K562 (cell line): Measurements from ENCODE around the gene ALPP. TPM values are rescaled to one million over a fixed set of nuclear protein-coding genes. Genes with fewer than 3 reads are reported as not detected.

Experiments
- ATAC-seq: fragments of 200-7000 bp; cut with Tn5 transposase; 3 replicates; pipeline ENCODE4 v1.9.1; 2020; ENCODE audit warnings: moderate library complexity
- BruUV-seq: library from RNA; stranded (reverse); fragments of 400-500 nt; replicated peaks from 2 replicates; lab custom pipeline; 2021; lab: Mats Ljungman, UMichigan
- CTCF ChIA-PET: fragments of 300-600 bp; formaldehyde crosslinking; extraction: SDS; loops from one replicate; lab custom pipeline; 2021; ENCODE audit warnings: low intra/inter-chr PET ratio; lab: Yijun Ruan, JAX
- POLR2A ChIA-PET: fragments of 300-600, 350-650 bp; sonication (Branson Sonifier 250); formaldehyde crosslinking; extraction: SDS; loops from one replicate; lab custom pipeline; 2021; ENCODE audit warnings: antibody characterized with exemption, inconsistent platforms; lab: Yijun Ruan, JAX
- DNase-seq, 4 experiments: peaks; one replicate each; pipeline versions ENCODE4 v3.0.0 to v3.0.0-alpha.2; 2011 to 2018; ENCODE audit warnings: low spot score in 3 of 4, mixed read lengths in 3 of 4; ENCODE audit errors: extremely low read depth in 1 of 4
- FAIRE-seq: peaks from 2 replicates; lab custom pipeline; 2011; peaks lifted over from hg19 to GRCh38; lab: Jason Lieb, UNC
- H2AFZ ChIP-seq: 2 replicates; pipeline ENCODE4 v1.6.0; 2011; ENCODE audit warnings: low read depth, low read length, control low read depth, inconsistent platforms
- H3K27ac ChIP-seq: fragments of 200-600 bp; 3 replicates; pipeline ENCODE4 v1.8.0; 2011; ENCODE audit warnings: low read depth, mild to moderate bottlenecking, control low read depth, inconsistent platforms, low read length, moderate library complexity, mixed read lengths; ENCODE audit errors: extremely low read depth
- H3K27me3 ChIP-seq, 2 experiments: fragments of 300-600 bp in 1 of 2; 2 replicates in 1 of 2; 3 replicates in 1 of 2; pipeline versions ENCODE4 v1.6.0 to v1.8.0; 2011; ENCODE audit warnings: inconsistent platforms in 2 of 2, low read length in 2 of 2, mild to moderate bottlenecking in 1 of 2, mixed read lengths in 1 of 2, moderate library complexity in 1 of 2; ENCODE audit not compliant: control insufficient read depth in 2 of 2, insufficient read depth in 2 of 2
- H3K36me3 ChIP-seq: fragments of 300-600 bp; 3 replicates; pipeline ENCODE4 v1.8.0; 2011; ENCODE audit warnings: mild to moderate bottlenecking, low read length, inconsistent platforms; ENCODE audit not compliant: control insufficient read depth, insufficient read depth
- H3K4me1 ChIP-seq, 2 experiments: fragments of 200-600 bp in 1 of 2; replicated peaks in 1 of 2; 2 replicates in 1 of 2; 3 replicates in 1 of 2; pipeline versions ENCODE4 v1.5.1 to v1.8.0; 2011; ENCODE audit warnings: inconsistent platforms in 2 of 2, low read length in 2 of 2, mild to moderate bottlenecking in 1 of 2, mixed read lengths in 1 of 2, moderate library complexity in 1 of 2; ENCODE audit not compliant: control insufficient read depth in 2 of 2, insufficient read depth in 2 of 2
- H3K4me2 ChIP-seq: 2 replicates; pipeline ENCODE4 v1.6.1; 2011; ENCODE audit warnings: low read length, control low read depth, inconsistent platforms, mixed read lengths; ENCODE audit not compliant: insufficient read depth
- H3K4me3 ChIP-seq: fragments of 200-600 bp; sonication (generic), shearing (Covaris generic); 2 replicates; pipeline ENCODE4 v1.5.1; 2016; ENCODE audit warnings: control low read depth, inconsistent platforms
- H3K79me2 ChIP-seq: fragments of 200-600 bp; 3 replicates; pipeline ENCODE4 v1.8.0; 2011; ENCODE audit warnings: low read length, inconsistent platforms; ENCODE audit not compliant: control insufficient read depth, insufficient read depth
- H3K9ac ChIP-seq, 2 experiments: 2 replicates each; pipeline versions ENCODE4 v1.6.0 to v1.6.1; 2011; ENCODE audit warnings: low read depth in 2 of 2, low read length in 2 of 2, control low read depth in 1 of 2, inconsistent platforms in 1 of 2, mild to moderate bottlenecking in 1 of 2, mixed read lengths in 1 of 2; ENCODE audit not compliant: insufficient read depth in 1 of 2
- H3K9me1 ChIP-seq: one replicate; pipeline ENCODE4 v1.6.0; 2011; ENCODE audit warnings: inconsistent platforms, mild to moderate bottlenecking, low read length, moderate library complexity; ENCODE audit not compliant: control insufficient read depth, insufficient read depth
- H3K9me3 ChIP-seq: replicated peaks from 2 replicates; pipeline ENCODE4 v1.5.1; 2011; ENCODE audit warnings: low read depth, low read length, inconsistent platforms; ENCODE audit not compliant: control insufficient read depth, insufficient read depth
- H4K20me1 ChIP-seq: replicated peaks from 2 replicates; pipeline ENCODE4 v1.6.1; 2011; ENCODE audit warnings: low read length, inconsistent platforms, mixed read lengths; ENCODE audit not compliant: control insufficient read depth, insufficient read depth
- CCNT2 ChIP-seq: IDR thresholded peaks from 2 replicates; pipeline ENCODE4 v1.6.1; 2011; ENCODE audit warnings: borderline replicate concordance, low read depth, mild to moderate bottlenecking, moderate library complexity, mixed read lengths, low read length; ENCODE audit not compliant: insufficient read length; ENCODE audit errors: extremely low read depth
- E2F5 ChIP-seq: sonication (generic); formaldehyde crosslinking; IDR thresholded peaks from 2 replicates; pipeline ENCODE4 v1.8.0; 2022; ENCODE audit warnings: mild to moderate bottlenecking, missing genetic modification reagents
- PRPF4 ChIP-seq: fragments of 200-400 bp; formaldehyde crosslinking; IDR thresholded peaks from one replicate; pipeline ENCODE4 v1.6.1; 2017; ENCODE audit warnings: low read length, low read depth, mild to moderate bottlenecking; ENCODE audit not compliant: insufficient read depth, poor library complexity, severe bottlenecking
- SIN3B ChIP-seq: fragments of 450-650 bp; IDR thresholded peaks from 2 replicates; pipeline ENCODE4 v1.6.1; 2017; ENCODE audit warnings: low read depth, mild to moderate bottlenecking, moderate library complexity
- ZNF146 ChIP-seq: IDR thresholded peaks from one replicate; pipeline ENCODE4 v1.6.1; 2018; ENCODE audit warnings: missing compliant biosample characterization; ENCODE audit not compliant: unreplicated experiment
- ZNF696 ChIP-seq: fragments of 250-450 bp; sonication (Bioruptor Pico); conservative IDR thresholded peaks from 2 replicates; pipeline ENCODE4 v1.4.0; 2020; ENCODE audit warnings: mild to moderate bottlenecking, moderate library complexity
- WGBS: fragments of 100-300 bp; shearing (Covaris generic); methylation state at CpG from one replicate; pipeline ENCODE4 v1.1.6; 2016; ENCODE audit warnings: low coverage, mixed read lengths; ENCODE audit not compliant: insufficient coverage; ENCODE audit errors: missing lambda C conversion rate; 5-methylcytosine and 5-hydroxymethylcytosine counted together
- in situ Hi-C: fragments of 300-500 bp; cut with MboI; formaldehyde crosslinking; loops from 4 replicates; pipeline ENCODE4 v1.15.0; 2018; ENCODE audit warnings: inconsistent platforms, mixed read lengths
- intact Hi-C: fragments of 100-400 bp; cut with micrococcal nuclease; formaldehyde crosslinking; loops from 2 replicates; pipeline ENCODE4 v1.14.2; 2022
- polyA plus RNA-seq, 8 experiments: library from polyadenylated mRNA; depleted of rRNA in 4 of 8; stranded (reverse) in 5 of 8; unstranded in 3 of 8; fragments of >200 nt; fragmentation: Nextera tagmentation in 2 of 8; fragmentation: Illumina TruSeq in 1 of 8; extraction: Ambion mirVana in 2 of 8; extraction: Trizol in 1 of 8; gene quantifications; 2 replicates each; pipeline versions ENCODE4 v1.2.1 to v1.2.3, GENCODE V29; 2011 to 2014; ENCODE audit warnings: inconsistent platforms in 1 of 8, missing spikeins in 1 of 8
- total RNA-seq, 7 experiments: library from RNA; depleted of rRNA in 6 of 7; stranded (reverse); fragments of >200 nt in 6 of 7; fragmentation: Illumina TruSeq in 2 of 7; extraction: Trizol in 2 of 7; gene quantifications; 2 replicates each; pipeline versions ENCODE4 v1.2.1 to v1.2.3, GENCODE V29; 2011 to 2021; ENCODE audit warnings: low replicate concordance in 1 of 7

ALPP gene
- total and polyA plus RNA-seq, 9 of the 15 experiments (the other 6 are each of a cell fraction or from before 2014, with no cell fraction given) = 0.03 TPM; not detected in 8

- 0% methylated on average over 1 of the region's 1 CpG for WGBS
- intact Hi-C loops (no loop called here), in situ Hi-C loops (no loop called here)
- ChIA-PET POLR2A (no interaction called here), CTCF (no interaction called here)
- H3K9ac ChIP-seq = no peak overlapping the region
- no peak overlapping the region for H2AFZ ChIP-seq
- no peaks in the 10 kb centered on the region for H3K36me3 ChIP-seq
- no peaks in the 10 kb centered on the region for H3K9me1 ChIP-seq
- no peak for DNase-seq
- no peaks in the 10 kb centered on the region for H3K79me2 ChIP-seq
- H3K27me3 ChIP-seq = peaks cover 0 to 31% of the 10 kb centered on the region in 2 experiments; a peak in 3 of 5 replicates
- TF ChIP-seq E2F5 (no peak), SIN3B (no peak), CCNT2 (no peak), ZNF696 (CRISPR knock-in tag) (no peak), PRPF4 (no peak), ZNF146 (CRISPR knock-in tag) (no peak)
- H3K4me1 ChIP-seq = peaks cover 0 to under 1% of the 10 kb centered on the region in 2 experiments; a peak in 1 of 5 replicates
- no peaks in the 10 kb centered on the region for H3K9me3 ChIP-seq
- no peak for ATAC-seq
- no peaks in the 10 kb centered on the region for H4K20me1 ChIP-seq
- H3K4me2 ChIP-seq = no peak overlapping the region
- no peak overlapping the region for H3K27ac ChIP-seq
- no peak overlapping the region for H3K4me3 ChIP-seq
- FAIRE-seq = no peak
- no TSS peak for BruUV-seq
Measured at GRCh38 chr2:232374356-232374755, 4.2 kb upstream of the ALPP start.
